Activated naive CD4-positive, alpha-beta T cell treated with anti-CD3 and anti-CD28 coated beads for 36 hours (primary cell): ENCODE results near the gene ZNF853. TPM values are rescaled to one million over a fixed set of nuclear protein-coding genes. Genes with fewer than 3 reads are reported as not detected.

ENCODE experiments used
- total RNA-seq, 2 experiments: library from RNA; stranded (reverse); gene quantifications; one replicate each; pipeline ENCODE4 v1.2.3, GENCODE V29; 2021

ZNF853 gene
- total RNA-seq, 2 experiments from 2014 or later = 0.69 to 0.91 TPM

Other genes starting within 250 kb of the ZNF853 start
- gene RAC1, start 241.1 kb upstream of the ZNF853 start, total RNA-seq = 100 to 1,000 TPM; 144 to 145 TPM
- 10 to 100 TPM; 13.1 to 13.6 TPM for gene DAGLB, start 167.7 kb upstream of the ZNF853 start, total RNA-seq
- gene KDELR2, start 131.5 kb upstream of the ZNF853 start, total RNA-seq = 10 to 100 TPM; 57.2 TPM
- gene GRID2IP, start 64.1 kb upstream of the ZNF853 start, total RNA-seq = under 1 TPM; 0.10 to 0.12 TPM
- 10 to 100 TPM; 48.1 to 49.4 TPM for gene ZDHHC4, start 38.2 kb upstream of the ZNF853 start, total RNA-seq
- gene INTS15, start 25.6 kb upstream of the ZNF853 start, total RNA-seq = 10 to 100 TPM; 24.9 to 27.5 TPM
- gene ZNF316, start 21.7 kb downstream of the ZNF853 start, total RNA-seq = 10 to 100 TPM; 15.8 to 17.0 TPM
- 10 to 100 TPM; 12.8 to 13.3 TPM for gene ZNF12, start 91.3 kb downstream of the ZNF853 start, total RNA-seq
- gene RSPH10B2, start 138.5 kb downstream of the ZNF853 start, total RNA-seq = not detected
- gene CCZ1B, start 210.7 kb downstream of the ZNF853 start, total RNA-seq = 10 to 100 TPM; 66.1 to 68.6 TPM